ENCODE measurements around the gene PCSK5.

The PCSK5 gene

DNA sequence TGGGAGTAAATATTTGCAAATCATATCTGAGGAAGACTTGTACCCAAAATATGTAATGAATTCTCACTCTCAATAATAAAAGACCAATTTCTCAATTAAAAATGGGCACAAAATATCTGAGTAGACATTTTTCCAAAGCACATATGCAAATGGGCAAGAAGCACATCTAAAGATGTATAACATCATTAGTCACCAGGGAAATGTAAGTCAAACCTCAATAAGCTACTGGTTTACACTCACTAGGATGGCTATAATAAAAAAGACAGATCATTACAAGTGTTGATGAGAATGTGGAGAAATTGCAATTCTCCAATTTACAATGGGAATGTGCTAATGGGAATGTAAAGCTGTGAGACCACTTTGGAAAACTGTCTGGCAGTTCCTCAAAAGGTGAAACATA lies 13.9 kb downstream of the PCSK5 start:
- Histone ChIP-seq H3K27ac (ENCODE audit: low read depth, low read length) (no peak overlapping the region), H3K9me3 (ENCODE audit: control insufficient read depth, insufficient read depth, low read length) (no peaks in the 10 kb centered on the region), H3K4me3 (ENCODE audit: low read depth, low read length) (no peak overlapping the region), H3K4me1 (ENCODE audit: control insufficient read depth, insufficient read depth, low read length) (peaks cover 12% of the 10 kb centered on the region), H3K36me3 (ENCODE audit: control insufficient read depth, insufficient read depth, low read length) (no peaks in the 10 kb centered on the region), H3K9ac (ENCODE audit: low read depth, low read length) (no peak overlapping the region), H3K27me3 (ENCODE audit: control insufficient read depth, insufficient read depth, low read length) (no peaks in the 10 kb centered on the region)

GRCh38 chr9:75906531-75906930 lies 16.1 kb downstream of the PCSK5 start:
- Histone ChIP-seq H3K4me3 (ENCODE audit: low read depth, low read length) (no peak overlapping the region), H3K9ac (ENCODE audit: low read depth, low read length) (no peak overlapping the region), H3K27ac (ENCODE audit: low read depth, low read length) (no peak overlapping the region), H3K27me3 (ENCODE audit: control insufficient read depth, insufficient read depth, low read length) (no peaks in the 10 kb centered on the region), H3K9me3 (ENCODE audit: control insufficient read depth, insufficient read depth, low read length) (no peaks in the 10 kb centered on the region), H3K36me3 (ENCODE audit: control insufficient read depth, insufficient read depth, low read length) (no peaks in the 10 kb centered on the region), H3K4me1 (ENCODE audit: control insufficient read depth, insufficient read depth, low read length) (peaks cover 12% of the 10 kb centered on the region)

GRCh38 chr9:75907329-75907728 lies 16.9 kb downstream of the PCSK5 start:
- no peaks in the 10 kb centered on the region for H3K27me3 ChIP-seq (ENCODE audit: control insufficient read depth, insufficient read depth, low read length)
- no peak overlapping the region for H3K9ac ChIP-seq (ENCODE audit: low read depth, low read length)
- H3K4me1 ChIP-seq (ENCODE audit: control insufficient read depth, insufficient read depth, low read length) = peaks cover 16% of the 10 kb centered on the region
- H3K4me3 ChIP-seq (ENCODE audit: low read depth, low read length) = no peak overlapping the region
- H3K27ac ChIP-seq (ENCODE audit: low read depth, low read length) = no peak overlapping the region
- H3K36me3 ChIP-seq (ENCODE audit: control insufficient read depth, insufficient read depth, low read length) = no peaks in the 10 kb centered on the region
- H3K9me3 ChIP-seq (ENCODE audit: control insufficient read depth, insufficient read depth, low read length) = no peaks in the 10 kb centered on the region

GRCh38 chr9:75907923-75908322 lies 17.4 kb downstream of the PCSK5 start:
- no peak overlapping the region for H3K4me3 ChIP-seq (ENCODE audit: low read depth, low read length)
- H3K36me3 ChIP-seq (ENCODE audit: control insufficient read depth, insufficient read depth, low read length) = no peaks in the 10 kb centered on the region

DNA sequence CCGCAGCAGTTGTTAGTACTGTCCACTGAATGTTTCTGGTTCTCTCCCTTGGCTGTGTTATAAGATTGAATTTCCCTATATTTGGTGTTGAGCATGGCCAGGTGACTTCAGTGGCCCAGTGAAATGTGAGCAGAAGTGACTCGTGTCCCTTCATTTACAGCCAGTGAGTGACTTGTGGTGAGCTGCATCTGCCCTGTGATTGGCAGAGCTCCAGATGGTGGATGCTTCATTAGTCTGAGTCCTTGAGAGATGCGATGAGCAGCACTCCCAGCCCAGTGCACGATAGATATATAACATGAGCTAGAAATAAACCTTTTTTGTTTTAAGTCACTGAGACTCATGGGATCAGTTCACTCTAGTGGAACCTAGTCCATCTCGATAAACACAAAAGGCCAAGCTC lies 19.3 kb downstream of the PCSK5 start:
- H3K9ac ChIP-seq (ENCODE audit: low read depth, low read length) = no peak overlapping the region
- H3K4me3 ChIP-seq (ENCODE audit: low read depth, low read length) = no peak overlapping the region
- H3K27ac ChIP-seq (ENCODE audit: low read depth, low read length) = no peak overlapping the region
- H3K4me1 ChIP-seq (ENCODE audit: control insufficient read depth, insufficient read depth, low read length) = peaks cover 30% of the 10 kb centered on the region
- H3K9me3 ChIP-seq (ENCODE audit: control insufficient read depth, insufficient read depth, low read length) = no peaks in the 10 kb centered on the region
- H3K36me3 ChIP-seq (ENCODE audit: control insufficient read depth, insufficient read depth, low read length) = no peaks in the 10 kb centered on the region
- no peaks in the 10 kb centered on the region for H3K27me3 ChIP-seq (ENCODE audit: control insufficient read depth, insufficient read depth, low read length)

More at GRCh38 chr9:75907923-75908322, 17.4 kb downstream of the PCSK5 start:
- Histone ChIP-seq H3K27ac (ENCODE audit: low read depth, low read length) (no peak overlapping the region), H3K9me3 (ENCODE audit: control insufficient read depth, insufficient read depth, low read length) (no peaks in the 10 kb centered on the region), H3K27me3 (ENCODE audit: control insufficient read depth, insufficient read depth, low read length) (no peaks in the 10 kb centered on the region), H3K4me1 (ENCODE audit: control insufficient read depth, insufficient read depth, low read length) (peaks cover 21% of the 10 kb centered on the region), H3K9ac (ENCODE audit: low read depth, low read length) (no peak overlapping the region)

DNA sequence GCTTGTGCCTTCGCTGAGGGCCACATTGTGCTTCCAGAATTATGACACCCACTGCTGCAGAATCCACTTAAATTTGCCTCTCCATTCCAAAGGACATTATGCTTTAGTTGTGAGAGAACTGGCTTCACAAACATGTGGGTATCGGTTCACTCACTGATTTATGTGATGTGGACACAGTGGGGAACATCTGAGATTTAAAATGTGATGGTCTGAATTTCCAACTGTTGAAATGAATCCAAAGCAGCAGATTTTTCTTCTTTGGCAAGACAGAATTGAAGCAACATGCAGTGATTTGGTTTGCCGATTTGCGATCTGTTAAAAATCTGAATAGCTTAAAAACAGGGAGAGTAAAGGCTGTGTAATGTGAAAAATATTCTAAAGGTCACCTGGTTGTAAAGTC lies 20.3 kb downstream of the PCSK5 start:
- Histone ChIP-seq H3K4me3 (ENCODE audit: low read depth, low read length) (no peak overlapping the region), H3K9me3 (ENCODE audit: control insufficient read depth, insufficient read depth, low read length) (no peaks in the 10 kb centered on the region), H3K4me1 (ENCODE audit: control insufficient read depth, insufficient read depth, low read length) (peaks cover 34% of the 10 kb centered on the region), H3K27ac (ENCODE audit: low read depth, low read length) (no peak overlapping the region), H3K36me3 (ENCODE audit: control insufficient read depth, insufficient read depth, low read length) (no peaks in the 10 kb centered on the region), H3K9ac (ENCODE audit: low read depth, low read length) (no peak overlapping the region), H3K27me3 (ENCODE audit: control insufficient read depth, insufficient read depth, low read length) (no peaks in the 10 kb centered on the region)

GRCh38 chr9:75911390-75911789 lies 20.9 kb downstream of the PCSK5 start:
- H3K4me1 ChIP-seq (ENCODE audit: control insufficient read depth, insufficient read depth, low read length) = peaks cover 30% of the 10 kb centered on the region
- H3K9me3 ChIP-seq (ENCODE audit: control insufficient read depth, insufficient read depth, low read length) = no peaks in the 10 kb centered on the region
- H3K27ac ChIP-seq (ENCODE audit: low read depth, low read length) = no peak overlapping the region
- no peaks in the 10 kb centered on the region for H3K36me3 ChIP-seq (ENCODE audit: control insufficient read depth, insufficient read depth, low read length)
- no peaks in the 10 kb centered on the region for H3K27me3 ChIP-seq (ENCODE audit: control insufficient read depth, insufficient read depth, low read length)
- H3K9ac ChIP-seq (ENCODE audit: low read depth, low read length) = no peak overlapping the region
- no peak overlapping the region for H3K4me3 ChIP-seq (ENCODE audit: low read depth, low read length)

- Histone ChIP-seq H3K9me3 (ENCODE audit: control insufficient read depth, insufficient read depth, low read length) (no peaks in the 10 kb centered on the region), H3K4me1 (ENCODE audit: control insufficient read depth, insufficient read depth, low read length) (peaks cover 21% of the 10 kb centered on the region), H3K9ac (ENCODE audit: low read depth, low read length) (no peak overlapping the region), H3K36me3 (ENCODE audit: control insufficient read depth, insufficient read depth, low read length) (no peaks in the 10 kb centered on the region), H3K27ac (ENCODE audit: low read depth, low read length) (no peak overlapping the region), H3K4me3 (ENCODE audit: low read depth, low read length) (no peak overlapping the region), H3K27me3 (ENCODE audit: control insufficient read depth, insufficient read depth, low read length) (no peaks in the 10 kb centered on the region)
Observed at GRCh38 chr9:75912951-75913350, 22.5 kb downstream of the PCSK5 start.

GRCh38 chr9:75914002-75914401 lies 23.5 kb downstream of the PCSK5 start:
- Histone ChIP-seq H3K27me3 (ENCODE audit: control insufficient read depth, insufficient read depth, low read length) (no peaks in the 10 kb centered on the region), H3K9ac (ENCODE audit: low read depth, low read length) (no peak overlapping the region), H3K4me1 (ENCODE audit: control insufficient read depth, insufficient read depth, low read length) (peaks cover 21% of the 10 kb centered on the region), H3K4me3 (ENCODE audit: low read depth, low read length) (no peak overlapping the region), H3K36me3 (ENCODE audit: control insufficient read depth, insufficient read depth, low read length) (no peaks in the 10 kb centered on the region), H3K9me3 (ENCODE audit: control insufficient read depth, insufficient read depth, low read length) (no peaks in the 10 kb centered on the region), H3K27ac (ENCODE audit: low read depth, low read length) (no peak overlapping the region)

- H3K9ac ChIP-seq (ENCODE audit: low read depth, low read length) = no peak overlapping the region
- H3K9me3 ChIP-seq (ENCODE audit: control insufficient read depth, insufficient read depth, low read length) = no peaks in the 10 kb centered on the region
- no peak overlapping the region for H3K4me3 ChIP-seq (ENCODE audit: low read depth, low read length)
- peaks cover 21% of the 10 kb centered on the region for H3K4me1 ChIP-seq (ENCODE audit: control insufficient read depth, insufficient read depth, low read length)
- H3K27ac ChIP-seq (ENCODE audit: low read depth, low read length) = no peak overlapping the region
- H3K36me3 ChIP-seq (ENCODE audit: control insufficient read depth, insufficient read depth, low read length) = no peaks in the 10 kb centered on the region
- H3K27me3 ChIP-seq (ENCODE audit: control insufficient read depth, insufficient read depth, low read length) = no peaks in the 10 kb centered on the region
Observed at GRCh38 chr9:75914883-75915452, 24.5 kb downstream of the PCSK5 start.

DNA sequence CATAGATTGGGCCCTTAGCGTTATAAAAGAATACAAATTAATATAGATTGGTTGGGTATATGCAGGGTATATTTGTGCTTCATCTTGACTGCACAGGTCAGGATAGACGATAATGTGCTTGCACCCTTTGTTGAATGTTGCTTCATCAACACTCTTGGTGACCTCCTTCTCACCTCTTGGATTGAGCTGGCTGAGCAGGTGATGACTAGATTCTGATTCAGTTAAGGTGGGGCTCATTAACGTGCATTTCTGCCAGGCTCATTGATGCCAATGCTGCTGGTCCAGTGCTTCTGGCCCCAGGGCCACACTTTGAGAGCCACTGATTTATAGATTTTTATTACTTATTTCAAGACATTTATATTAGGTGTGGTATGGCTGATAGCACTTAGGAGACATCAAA lies 27.7 kb downstream of the PCSK5 start:
- peaks cover 10% of the 10 kb centered on the region; the same call in 1 of the 2 replicates for H3K4me1 ChIP-seq (ENCODE audit: control insufficient read depth, insufficient read depth, low read length)
- H3K9me3 ChIP-seq (ENCODE audit: control insufficient read depth, insufficient read depth, low read length) = no peaks in the 10 kb centered on the region
- no peak overlapping the region for H3K9ac ChIP-seq (ENCODE audit: low read depth, low read length)
- H3K27me3 ChIP-seq (ENCODE audit: control insufficient read depth, insufficient read depth, low read length) = no peaks in the 10 kb centered on the region
- H3K27ac ChIP-seq (ENCODE audit: low read depth, low read length) = no peak overlapping the region
- no peak overlapping the region for H3K4me3 ChIP-seq (ENCODE audit: low read depth, low read length)
- no peaks in the 10 kb centered on the region for H3K36me3 ChIP-seq (ENCODE audit: control insufficient read depth, insufficient read depth, low read length)

- Histone ChIP-seq H3K9me3 (ENCODE audit: control insufficient read depth, insufficient read depth, low read length) (no peaks in the 10 kb centered on the region), H3K4me1 (ENCODE audit: control insufficient read depth, insufficient read depth, low read length) (peaks cover 7% of the 10 kb centered on the region; the same call in 1 of the 2 replicates), H3K9ac (ENCODE audit: low read depth, low read length) (no peak overlapping the region), H3K4me3 (ENCODE audit: low read depth, low read length) (no peak overlapping the region), H3K36me3 (ENCODE audit: control insufficient read depth, insufficient read depth, low read length) (no peaks in the 10 kb centered on the region), H3K27ac (ENCODE audit: low read depth, low read length) (no peak overlapping the region), H3K27me3 (ENCODE audit: control insufficient read depth, insufficient read depth, low read length) (no peaks in the 10 kb centered on the region)
Observed at GRCh38 chr9:75918909-75919308, 28.4 kb downstream of the PCSK5 start.
